CD4-positive, alpha-beta T cell treated with Interleukin-12 subunit alpha and Interleukin-12 subunit beta, for 1 hour (primary cell): ENCODE results near the gene LIN7A.

Experiments
- DNase-seq: peaks from one replicate; pipeline ENCODE4 v3.0.0-alpha.2; 2020

LIN7A gene

GRCh38 chr12:80937391-80938238 lies at the start of gene LIN7A:
TSS of gene LIN7A (minus strand) at chr12:80937934. CDS start at chr12:80937722, 212 bp downstream.
- no peak for DNase-seq

- no peak for DNase-seq
These were observed 48.5 kb upstream of the LIN7A start for GRCh38 chr12:80986224-80986623.

GRCh38 chr12:80979816-80980215 lies 42.1 kb upstream of the LIN7A start:
- no peak for DNase-seq

- no peak for DNase-seq
These were observed 41.5 kb upstream of the LIN7A start for GRCh38 chr12:80979251-80979650.

GRCh38 chr12:80977346-80977745 lies 39.6 kb upstream of the LIN7A start:
- DNase-seq, result no peak

GRCh38 chr12:80968326-80968725 lies 30.6 kb upstream of the LIN7A start:
- no peak for DNase-seq

- DNase-seq, result no peak
These were observed 29.8 kb upstream of the LIN7A start for GRCh38 chr12:80967565-80967964.

- no peak for DNase-seq
These were observed 28.3 kb upstream of the LIN7A start for GRCh38 chr12:80966001-80966400.

- no peak for DNase-seq
These were observed 20.4 kb upstream of the LIN7A start for GRCh38 chr12:80958162-80958561.

- DNase-seq, result no peak
These were observed 17.3 kb upstream of the LIN7A start for GRCh38 chr12:80954857-80955520.

GRCh38 chr12:80952443-80952842 lies 14.7 kb upstream of the LIN7A start:
- no peak for DNase-seq

GRCh38 chr12:80946591-80946990 lies 8.9 kb upstream of the LIN7A start:
- no peak for DNase-seq

GRCh38 chr12:80943338-80943737 lies 5.6 kb upstream of the LIN7A start:
- DNase-seq, result no peak

- no peak for DNase-seq
These were observed 4.2 kb upstream of the LIN7A start for GRCh38 chr12:80941916-80942315.

GRCh38 chr12:80939231-80939950 lies 1.7 kb upstream of the LIN7A start:
- no peak for DNase-seq

- DNase-seq, result no peak
These were observed 663 bp upstream of the LIN7A start for GRCh38 chr12:80938397-80938796.

- DNase-seq, result no peak
These were observed 918 bp downstream of the LIN7A start for GRCh38 chr12:80936642-80937390.

- no peak for DNase-seq
These were observed 1.4 kb downstream of the LIN7A start for GRCh38 chr12:80936353-80936641.

- no peak for DNase-seq
These were observed 2.6 kb downstream of the LIN7A start for GRCh38 chr12:80935111-80935510.

- DNase-seq, result no peak
These were observed 11.8 kb downstream of the LIN7A start for GRCh38 chr12:80925983-80926382.

GRCh38 chr12:80925237-80925636 lies 12.5 kb downstream of the LIN7A start:
- no peak for DNase-seq

- DNase-seq, result no peak
These were observed 13.3 kb downstream of the LIN7A start for GRCh38 chr12:80924437-80924836.

GRCh38 chr12:80920006-80920405 lies 17.7 kb downstream of the LIN7A start:
- no peak for DNase-seq
